K562 (cell line): ENCODE results near the gene RABL6.
"Not testable (repeated sequence)": the region's sequence is repeated elsewhere in the genome, so short reads cannot be mapped to it uniquely, and the experiment has no call there.

Experiments
- BRCA1 ChIP-seq, 2 experiments: fragments of 450-650 bp in 1 of 2; sonication (generic) in 1 of 2; formaldehyde crosslinking in 1 of 2; IDR thresholded peaks; 2 replicates each; pipeline versions ENCODE4 v1.5.0 to v1.6.1; 2017 to 2020; ENCODE audit warnings: mild to moderate bottlenecking in 1 of 2, missing genetic modification reagents in 1 of 2
- CBX1 ChIP-seq: sonication (generic); IDR thresholded peaks from 2 replicates; pipeline ENCODE4 v1.6.1; 2016; ENCODE audit warnings: antibody characterized with exemption, low read depth, mild to moderate bottlenecking
- EGR1 ChIP-seq: fragments of 450-650 bp; conservative IDR thresholded peaks from 2 replicates; pipeline ENCODE4 v1.6.1; 2017; ENCODE audit warnings: mild to moderate bottlenecking
- KDM5B ChIP-seq: fragments of 200-600 bp; sonication (generic); IDR thresholded peaks from 2 replicates; pipeline ENCODE4 v1.6.1; 2012; ENCODE audit warnings: low read depth, mild to moderate bottlenecking, moderate library complexity, low read length, control low read depth, inconsistent platforms; ENCODE audit not compliant: insufficient replicate concordance
- STAG1 ChIP-seq: sonication (generic); formaldehyde crosslinking; IDR thresholded peaks from 2 replicates; pipeline ENCODE4 v1.5.0; 2020; ENCODE audit warnings: missing genetic modification reagents, borderline replicate concordance
- TF ChIP-seq, protein P1 (sequence below): fragments of 250-450 bp; sonication (Bioruptor Pico); IDR thresholded peaks from 2 replicates; pipeline ENCODE4 v1.4.0; 2020; ENCODE audit warnings: mild to moderate bottlenecking, moderate library complexity, borderline replicate concordance

DNA sequence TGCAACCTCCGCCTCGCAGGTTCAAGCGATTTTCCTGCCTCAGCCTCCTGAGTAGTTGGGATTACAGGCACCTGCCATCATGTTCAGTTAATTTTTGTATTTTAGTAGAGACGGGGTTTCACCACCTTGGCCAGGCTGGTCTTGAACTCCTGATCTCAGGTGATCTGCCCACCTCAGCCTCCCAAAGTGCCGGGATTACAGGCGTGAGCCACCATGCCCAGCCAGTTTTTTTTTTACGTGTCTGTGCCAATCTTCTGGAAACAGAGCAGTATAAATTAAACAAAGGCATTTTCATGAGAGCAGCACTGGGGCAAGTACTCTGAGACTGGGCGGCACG lies 75.2 kb downstream of the RABL6 start:
- TF ChIP-seq KDM5B; BRCA1 (IDR thresholded peaks at IDR 0.05); BRCA1 (CRISPR knock-in tag; IDR thresholded peaks at IDR 0.05); EGR1; STAG1 (CRISPR knock-in tag); CBX1: not testable (repeated sequence)
- TF ChIP-seq, protein P1, sequence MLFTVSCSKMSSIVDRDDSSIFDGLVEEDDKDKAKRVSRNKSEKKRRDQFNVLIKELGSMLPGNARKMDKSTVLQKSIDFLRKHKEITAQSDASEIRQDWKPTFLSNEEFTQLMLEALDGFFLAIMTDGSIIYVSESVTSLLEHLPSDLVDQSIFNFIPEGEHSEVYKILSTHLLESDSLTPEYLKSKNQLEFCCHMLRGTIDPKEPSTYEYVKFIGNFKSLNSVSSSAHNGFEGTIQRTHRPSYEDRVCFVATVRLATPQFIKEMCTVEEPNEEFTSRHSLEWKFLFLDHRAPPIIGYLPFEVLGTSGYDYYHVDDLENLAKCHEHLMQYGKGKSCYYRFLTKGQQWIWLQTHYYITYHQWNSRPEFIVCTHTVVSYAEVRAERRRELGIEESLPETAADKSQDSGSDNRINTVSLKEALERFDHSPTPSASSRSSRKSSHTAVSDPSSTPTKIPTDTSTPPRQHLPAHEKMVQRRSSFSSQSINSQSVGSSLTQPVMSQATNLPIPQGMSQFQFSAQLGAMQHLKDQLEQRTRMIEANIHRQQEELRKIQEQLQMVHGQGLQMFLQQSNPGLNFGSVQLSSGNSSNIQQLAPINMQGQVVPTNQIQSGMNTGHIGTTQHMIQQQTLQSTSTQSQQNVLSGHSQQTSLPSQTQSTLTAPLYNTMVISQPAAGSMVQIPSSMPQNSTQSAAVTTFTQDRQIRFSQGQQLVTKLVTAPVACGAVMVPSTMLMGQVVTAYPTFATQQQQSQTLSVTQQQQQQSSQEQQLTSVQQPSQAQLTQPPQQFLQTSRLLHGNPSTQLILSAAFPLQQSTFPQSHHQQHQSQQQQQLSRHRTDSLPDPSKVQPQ (CRISPR knock-in tag): not testable (repeated sequence)
